Epithelial cell of esophagus (primary cell): Measurements from ENCODE around the gene LRRC7.

ENCODE experiments used
- DNase-seq: peaks from one replicate; pipeline ENCODE4 v3.0.0; 2010; ENCODE audit warnings: low read depth
- H3K4me3 ChIP-seq: 2 replicates; pipeline ENCODE4 v1.5.1; 2011; ENCODE audit warnings: mild to moderate bottlenecking, low read length, control low read depth
- CTCF ChIP-seq: IDR thresholded peaks from 2 replicates; pipeline ENCODE4 v1.5.1; 2011; ENCODE audit warnings: low read depth, mild to moderate bottlenecking, low read length, control low read depth, inconsistent platforms; ENCODE audit not compliant: insufficient read depth; ENCODE audit errors: missing control alignments

LRRC7 gene

GRCh38 chr1:69587391-69587790 lies 19.7 kb downstream of the LRRC7 start:
- no peak overlapping the region for H3K4me3 ChIP-seq
- TF ChIP-seq CTCF: no peak
- DNase-seq: no peak

- DNase-seq: no peak
- no peak for TF ChIP-seq CTCF
- no peak overlapping the region for H3K4me3 ChIP-seq
Measured at GRCh38 chr1:69589799-69590198, 22.1 kb downstream of the LRRC7 start.

GRCh38 chr1:69592341-69592740 lies 24.6 kb downstream of the LRRC7 start:
- H3K4me3 ChIP-seq: no peak overlapping the region
- DNase-seq: no peak
- no peak for TF ChIP-seq CTCF

- DNase-seq: no peak
- H3K4me3 ChIP-seq: no peak overlapping the region
Measured at GRCh38 chr1:69595486-69595885, 27.8 kb downstream of the LRRC7 start.

DNA sequence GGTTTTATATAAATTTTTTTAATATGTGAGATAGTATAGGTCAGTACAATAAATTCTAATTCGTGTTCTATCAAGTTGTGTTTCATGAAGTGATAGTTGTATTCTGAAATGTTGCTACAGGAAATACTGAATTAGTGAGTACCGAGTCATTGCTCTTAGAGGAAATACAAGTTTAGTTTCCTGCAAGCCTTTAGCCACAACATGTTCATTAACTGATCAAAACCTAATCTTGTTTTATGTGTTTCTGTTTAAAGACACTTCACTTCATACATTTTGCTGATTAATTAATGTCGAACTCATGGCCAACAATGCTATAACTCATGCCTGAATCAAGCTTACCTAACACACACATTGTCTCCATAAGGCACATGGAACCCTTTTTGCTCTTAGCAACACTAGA lies 43.6 kb downstream of the LRRC7 start:
- DNase-seq: peak; percentile 71
- no peak for TF ChIP-seq CTCF
- H3K4me3 ChIP-seq: no peak overlapping the region

More at GRCh38 chr1:69595486-69595885, 27.8 kb downstream of the LRRC7 start:
- TF ChIP-seq CTCF: no peak

DNA sequence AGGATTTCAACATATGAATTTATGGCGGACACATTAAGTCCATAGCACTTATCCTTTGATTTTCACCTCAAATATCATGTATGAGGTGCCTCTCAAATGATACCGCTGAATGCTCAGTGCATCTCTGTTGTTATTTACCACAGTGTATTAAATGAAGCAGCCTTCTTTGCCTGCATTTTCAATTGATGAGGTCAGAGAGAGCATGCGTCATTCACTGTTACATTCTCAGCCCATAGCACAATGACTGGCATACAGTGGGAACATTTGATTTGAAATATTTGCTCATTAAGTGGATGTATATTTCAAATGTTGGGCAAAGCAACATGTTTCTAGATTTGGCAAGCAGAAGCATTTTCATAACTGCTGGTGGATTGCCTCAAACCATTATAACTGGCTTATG lies 45.7 kb downstream of the LRRC7 start:
- H3K4me3 ChIP-seq: no peak overlapping the region
- peak; percentile 65 for DNase-seq
- no peak for TF ChIP-seq CTCF

GRCh38 chr1:69638673-69639072 lies 71.0 kb downstream of the LRRC7 start:
- H3K4me3 ChIP-seq: no peak overlapping the region
- TF ChIP-seq CTCF: no peak
- no peak for DNase-seq
